ENCODE measurements around the gene C1QTNF8.

The C1QTNF8 gene

GRCh38 chr16:1047801-1048200 lies 48.2 kb downstream of the C1QTNF8 start:
- H3K27me3 ChIP-seq (ENCODE audit: control insufficient read depth in 1 of 2, insufficient read depth in 2 of 2, low read length in 2 of 2): peaks cover 14 to 15% of the 10 kb centered on the region in 2 donors
- no peak overlapping the region for H3K27ac ChIP-seq (ENCODE audit: low read length)
- H3K4me1 ChIP-seq (ENCODE audit: control insufficient read depth, insufficient read depth, low read length): peaks cover 9% of the 10 kb centered on the region
- H3K9me3 ChIP-seq (ENCODE audit: control insufficient read depth in 2 of 2, low read length in 2 of 2): no peaks in the 10 kb centered on the region
- H3K9ac ChIP-seq (ENCODE audit: low read length in 2 of 2): no peak overlapping the region
- no peak overlapping the region for H3K4me3 ChIP-seq (ENCODE audit: low read length in 2 of 2)
- no peaks in the 10 kb centered on the region for H3K36me3 ChIP-seq (ENCODE audit: control insufficient read depth in 2 of 2, insufficient read depth in 2 of 2, low read length in 2 of 2)

GRCh38 chr16:1047123-1047522 lies 48.9 kb downstream of the C1QTNF8 start:
- no peak overlapping the region for H3K27ac ChIP-seq (ENCODE audit: low read length)
- peaks cover 9% of the 10 kb centered on the region for H3K4me1 ChIP-seq (ENCODE audit: control insufficient read depth, insufficient read depth, low read length)
- peaks cover 15 to 17% of the 10 kb centered on the region in 2 donors for H3K27me3 ChIP-seq (ENCODE audit: control insufficient read depth in 1 of 2, insufficient read depth in 2 of 2, low read length in 2 of 2)

DNA sequence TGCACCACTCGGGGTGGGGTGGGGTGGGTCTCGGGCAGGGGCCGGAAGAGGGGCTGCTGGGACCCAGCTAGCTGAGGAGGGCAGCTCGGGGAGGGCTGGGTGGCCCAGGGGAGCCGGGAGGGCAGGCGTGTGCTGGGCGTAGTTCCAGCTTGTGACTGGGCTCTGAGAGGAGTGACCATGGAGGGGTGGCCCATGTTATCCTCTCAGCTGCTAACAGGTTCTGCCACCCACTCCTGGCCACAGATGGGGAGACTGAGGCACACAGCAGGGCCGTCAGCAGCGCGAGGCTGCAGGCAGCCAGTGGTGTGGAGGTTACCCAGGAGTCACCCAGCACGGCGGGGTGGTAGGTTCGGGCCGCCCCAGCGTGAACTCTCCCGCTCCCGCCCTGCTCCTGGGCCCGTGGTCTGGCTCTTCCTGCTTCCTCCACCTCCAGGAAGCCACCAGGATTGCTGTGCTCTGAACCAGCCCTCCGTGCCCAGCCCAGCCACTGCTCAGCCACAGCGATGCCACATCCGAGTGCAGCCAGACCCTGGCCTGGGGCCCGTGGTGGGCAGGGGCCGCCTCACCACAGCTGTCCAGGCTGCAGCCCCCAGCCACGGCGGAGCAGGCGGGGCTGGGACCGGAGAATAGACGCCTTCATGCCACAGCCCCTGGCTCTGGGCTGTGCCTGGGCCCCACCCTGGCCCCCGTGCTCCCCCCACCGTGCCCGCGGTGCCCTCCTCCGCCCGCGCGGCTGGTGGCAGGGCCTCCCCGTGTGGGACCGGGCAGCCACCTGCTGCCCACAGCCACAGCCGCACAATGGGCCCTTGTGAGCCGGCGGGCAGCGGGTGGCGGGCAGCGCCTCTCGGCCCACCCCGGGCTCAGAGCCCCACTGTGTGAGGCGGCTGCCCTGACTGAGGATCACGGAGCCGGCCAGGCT lies 49.8 kb downstream of the C1QTNF8 start:
- H3K4me3 ChIP-seq (ENCODE audit: low read length in 2 of 2): no peak overlapping the region
- H3K9me3 ChIP-seq (ENCODE audit: control insufficient read depth in 2 of 2, low read length in 2 of 2): peaks cover 0 to 6% of the 10 kb centered on the region in 2 donors
- H3K27ac ChIP-seq (ENCODE audit: low read length): no peak overlapping the region
- H3K27me3 ChIP-seq (ENCODE audit: control insufficient read depth in 1 of 2, insufficient read depth in 2 of 2, low read length in 2 of 2): peaks cover 15 to 23% of the 10 kb centered on the region in 2 donors
- no peaks in the 10 kb centered on the region for H3K36me3 ChIP-seq (ENCODE audit: control insufficient read depth in 2 of 2, insufficient read depth in 2 of 2, low read length in 2 of 2)
- peaks cover 9% of the 10 kb centered on the region for H3K4me1 ChIP-seq (ENCODE audit: control insufficient read depth, insufficient read depth, low read length)
- no peak overlapping the region for H3K9ac ChIP-seq (ENCODE audit: low read length in 2 of 2)

More at GRCh38 chr16:1047123-1047522, 48.9 kb downstream of the C1QTNF8 start:
- Histone ChIP-seq H3K9ac (ENCODE audit: low read length in 2 of 2) (no peak overlapping the region), H3K9me3 (ENCODE audit: control insufficient read depth in 2 of 2, low read length in 2 of 2) (peaks cover 0 to 1% of the 10 kb centered on the region in 2 donors), H3K36me3 (ENCODE audit: control insufficient read depth in 2 of 2, insufficient read depth in 2 of 2, low read length in 2 of 2) (no peaks in the 10 kb centered on the region), H3K4me3 (ENCODE audit: low read length in 2 of 2) (no peak overlapping the region)

GRCh38 chr16:1045310-1045992 lies 50.6 kb downstream of the C1QTNF8 start:
- Histone ChIP-seq H3K27me3 (ENCODE audit: control insufficient read depth in 1 of 2, insufficient read depth in 2 of 2, low read length in 2 of 2) (peaks cover 15 to 23% of the 10 kb centered on the region in 2 donors), H3K4me3 (ENCODE audit: low read length in 2 of 2) (no peak overlapping the region), H3K36me3 (ENCODE audit: control insufficient read depth in 2 of 2, insufficient read depth in 2 of 2, low read length in 2 of 2) (no peaks in the 10 kb centered on the region), H3K9ac (ENCODE audit: low read length in 2 of 2) (no peak overlapping the region), H3K4me1 (ENCODE audit: control insufficient read depth, insufficient read depth, low read length) (peaks cover 9% of the 10 kb centered on the region), H3K9me3 (ENCODE audit: control insufficient read depth in 2 of 2, low read length in 2 of 2) (peaks cover 0 to 6% of the 10 kb centered on the region in 2 donors), H3K27ac (ENCODE audit: low read length) (no peak overlapping the region)

GRCh38 chr16:1044460-1045309 lies 51.4 kb downstream of the C1QTNF8 start:
- Histone ChIP-seq H3K36me3 (ENCODE audit: control insufficient read depth in 2 of 2, insufficient read depth in 2 of 2, low read length in 2 of 2) (no peaks in the 10 kb centered on the region), H3K27ac (ENCODE audit: low read length) (no peak overlapping the region), H3K4me3 (ENCODE audit: low read length in 2 of 2) (no peak overlapping the region), H3K4me1 (ENCODE audit: control insufficient read depth, insufficient read depth, low read length) (peaks cover 9% of the 10 kb centered on the region), H3K27me3 (ENCODE audit: control insufficient read depth in 1 of 2, insufficient read depth in 2 of 2, low read length in 2 of 2) (peaks cover 15 to 23% of the 10 kb centered on the region in 2 donors), H3K9ac (ENCODE audit: low read length in 2 of 2) (no peak overlapping the region), H3K9me3 (ENCODE audit: control insufficient read depth in 2 of 2, low read length in 2 of 2) (peaks cover 0 to 6% of the 10 kb centered on the region in 2 donors)

DNA sequence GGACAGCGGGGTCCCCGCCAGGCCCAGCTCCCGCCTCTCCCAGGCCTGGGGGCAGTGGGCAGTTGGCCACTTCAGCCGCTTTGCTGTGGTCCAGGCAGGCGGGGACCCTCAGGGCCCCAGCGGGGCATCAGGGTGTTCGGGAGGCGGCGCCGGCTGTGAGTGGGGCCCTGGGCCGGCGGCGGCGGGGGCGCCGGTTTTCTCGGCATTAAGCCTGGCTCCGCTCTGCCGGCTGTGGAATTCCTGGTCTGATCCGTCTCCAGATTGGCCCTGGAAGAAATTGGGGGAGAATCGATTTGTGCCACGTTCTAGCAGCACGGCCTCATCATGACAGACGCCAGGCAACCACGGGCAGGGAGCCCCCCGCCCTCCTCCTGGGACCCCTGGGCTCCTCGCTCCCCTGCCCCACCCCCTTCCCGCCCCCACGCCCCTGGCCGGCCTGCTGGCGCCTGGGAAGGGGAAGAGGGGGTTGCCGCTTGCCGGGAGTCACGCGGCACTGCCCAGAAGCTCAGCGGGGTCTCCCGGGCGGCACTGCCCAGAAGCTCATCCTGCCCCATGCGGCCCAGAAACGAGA lies 52.1 kb downstream of the C1QTNF8 start:
- H3K27me3 ChIP-seq (ENCODE audit: control insufficient read depth in 1 of 2, insufficient read depth in 2 of 2, low read length in 2 of 2): peaks cover 18 to 26% of the 10 kb centered on the region in 2 donors
- H3K27ac ChIP-seq (ENCODE audit: low read length): no peak overlapping the region
- H3K9ac ChIP-seq (ENCODE audit: low read length in 2 of 2): no peak overlapping the region
- H3K4me1 ChIP-seq (ENCODE audit: control insufficient read depth, insufficient read depth, low read length): peaks cover 9% of the 10 kb centered on the region
- H3K4me3 ChIP-seq (ENCODE audit: low read length in 2 of 2): no peak overlapping the region
- H3K9me3 ChIP-seq (ENCODE audit: control insufficient read depth in 2 of 2, low read length in 2 of 2): peaks cover 0 to 6% of the 10 kb centered on the region in 2 donors
- H3K36me3 ChIP-seq (ENCODE audit: control insufficient read depth in 2 of 2, insufficient read depth in 2 of 2, low read length in 2 of 2): no peaks in the 10 kb centered on the region

- H3K27me3 ChIP-seq (ENCODE audit: control insufficient read depth in 1 of 2, insufficient read depth in 2 of 2, low read length in 2 of 2): peaks cover 19 to 25% of the 10 kb centered on the region in 2 donors
Observed at GRCh38 chr16:1042866-1043265, 53.2 kb downstream of the C1QTNF8 start.

DNA sequence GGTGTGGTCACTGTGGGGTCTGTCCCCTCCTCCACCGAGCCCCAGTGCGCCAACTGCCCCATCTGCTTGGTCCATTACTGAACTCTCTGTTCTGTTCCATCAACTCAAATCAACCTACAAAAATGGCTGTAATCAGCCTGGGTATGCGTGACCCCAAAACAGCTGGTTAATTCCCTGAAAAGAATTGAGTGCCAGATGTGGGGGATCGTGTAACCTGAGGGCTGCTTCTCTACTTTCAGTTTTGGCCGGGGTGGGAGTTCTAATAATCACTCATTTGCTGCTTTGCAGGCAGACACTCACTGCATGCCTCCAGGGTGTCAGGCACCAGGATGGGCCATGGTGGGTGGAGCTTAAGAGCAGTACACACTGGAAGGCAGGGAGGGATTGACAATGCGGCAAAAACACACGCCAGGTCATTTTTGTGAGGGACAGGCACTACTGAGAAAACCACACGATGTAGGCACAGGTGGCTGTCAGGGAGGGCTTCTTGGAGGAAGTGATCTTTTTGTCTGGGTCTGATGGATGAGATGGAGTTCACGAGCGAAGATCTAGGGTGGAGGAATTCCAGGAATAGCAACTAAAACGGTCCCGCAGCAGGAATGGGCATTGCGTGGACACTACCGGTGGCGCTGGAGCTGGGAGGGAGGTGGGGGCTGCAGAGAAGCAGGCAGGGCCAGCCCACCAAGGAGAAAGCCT lies 53.8 kb downstream of the C1QTNF8 start:
- H3K9me3 ChIP-seq (ENCODE audit: control insufficient read depth in 2 of 2, low read length in 2 of 2): peaks cover 0 to 6% of the 10 kb centered on the region in 2 donors
- no peak overlapping the region for H3K9ac ChIP-seq (ENCODE audit: low read length in 2 of 2)
- H3K4me1 ChIP-seq (ENCODE audit: control insufficient read depth, insufficient read depth, low read length): no peaks in the 10 kb centered on the region
- no peaks in the 10 kb centered on the region for H3K36me3 ChIP-seq (ENCODE audit: control insufficient read depth in 2 of 2, insufficient read depth in 2 of 2, low read length in 2 of 2)
- H3K27ac ChIP-seq (ENCODE audit: low read length): no peak overlapping the region
- no peak overlapping the region for H3K4me3 ChIP-seq (ENCODE audit: low read length in 2 of 2)
- peaks cover 20 to 26% of the 10 kb centered on the region in 2 donors for H3K27me3 ChIP-seq (ENCODE audit: control insufficient read depth in 1 of 2, insufficient read depth in 2 of 2, low read length in 2 of 2)

More at GRCh38 chr16:1042866-1043265, 53.2 kb downstream of the C1QTNF8 start:
- Histone ChIP-seq H3K36me3 (ENCODE audit: control insufficient read depth in 2 of 2, insufficient read depth in 2 of 2, low read length in 2 of 2) (no peaks in the 10 kb centered on the region), H3K9me3 (ENCODE audit: control insufficient read depth in 2 of 2, low read length in 2 of 2) (peaks cover 0 to 6% of the 10 kb centered on the region in 2 donors), H3K4me3 (ENCODE audit: low read length in 2 of 2) (no peak overlapping the region), H3K27ac (ENCODE audit: low read length) (no peak overlapping the region), H3K9ac (ENCODE audit: low read length in 2 of 2) (no peak overlapping the region), H3K4me1 (ENCODE audit: control insufficient read depth, insufficient read depth, low read length) (peaks cover 2% of the 10 kb centered on the region)

- Histone ChIP-seq H3K36me3 (ENCODE audit: control insufficient read depth in 2 of 2, insufficient read depth in 2 of 2, low read length in 2 of 2) (no peaks in the 10 kb centered on the region), H3K27ac (ENCODE audit: low read length) (no peak overlapping the region), H3K9ac (ENCODE audit: low read length in 2 of 2) (no peak overlapping the region), H3K9me3 (ENCODE audit: control insufficient read depth in 2 of 2, low read length in 2 of 2) (peaks cover 0 to 6% of the 10 kb centered on the region in 2 donors), H3K27me3 (ENCODE audit: control insufficient read depth in 1 of 2, insufficient read depth in 2 of 2, low read length in 2 of 2) (peaks cover 30% of the 10 kb centered on the region in 2 donors), H3K4me1 (ENCODE audit: control insufficient read depth, insufficient read depth, low read length) (no peaks in the 10 kb centered on the region), H3K4me3 (ENCODE audit: low read length in 2 of 2) (no peak overlapping the region)
Observed at GRCh38 chr16:1040346-1040745, 55.7 kb downstream of the C1QTNF8 start.

Data from stomach smooth muscle (tissue), 2 donors.